Activated CD8-positive, alpha-beta memory T cell treated with anti-CD3 and anti-CD28 coated beads for 48 hours (primary cell): Measurements from ENCODE around the gene HNMT.
"Not testable (repeated sequence)": the region's sequence is repeated elsewhere in the genome, so short reads cannot be mapped to it uniquely, and the experiment has no call there.

Source experiments
- DNase-seq, 3 experiments: peaks; one replicate each; pipeline ENCODE4 v3.0.0-alpha.2; 2020; ENCODE audit warnings: low read depth in 2 of 3, low spot score in 2 of 3

The HNMT gene

GRCh38 chr2:137964066-137964858, at the start of gene HNMT:
TSS of gene HNMT (plus strand) at chr2:137964473. CDS start at chr2:137964492, 19 bp downstream.
- DNase-seq: no peak

GRCh38 chr2:137921105-137921880, 43.0 kb upstream of the HNMT start:
- no peak for DNase-seq

- not testable (repeated sequence) for DNase-seq
Observed at GRCh38 chr2:137922171-137922570, 42.1 kb upstream of the HNMT start.

- no peak for DNase-seq
Observed at GRCh38 chr2:137924019-137924418, 40.3 kb upstream of the HNMT start.

- no peak for DNase-seq
Observed at GRCh38 chr2:137925599-137925998, 38.7 kb upstream of the HNMT start.

- no peak for DNase-seq
Observed at GRCh38 chr2:137927846-137928245, 36.4 kb upstream of the HNMT start.

GRCh38 chr2:137928547-137929518, 35.4 kb upstream of the HNMT start:
- DNase-seq: no peak

GRCh38 chr2:137929519-137929916, 34.8 kb upstream of the HNMT start:
- no peak for DNase-seq

GRCh38 chr2:137930146-137930545, 34.1 kb upstream of the HNMT start:
- no peak for DNase-seq

GRCh38 chr2:137935591-137935990, 28.7 kb upstream of the HNMT start:
- no peak for DNase-seq

GRCh38 chr2:137937246-137937645, 27.0 kb upstream of the HNMT start:
- DNase-seq: no peak

GRCh38 chr2:137937778-137938177, 26.5 kb upstream of the HNMT start:
- no peak for DNase-seq

- no peak for DNase-seq
Observed at GRCh38 chr2:137938204-137938603, 26.1 kb upstream of the HNMT start.

GRCh38 chr2:137939026-137939425, 25.2 kb upstream of the HNMT start:
- no peak for DNase-seq

- DNase-seq: no peak
Observed at GRCh38 chr2:137940154-137940553, 24.1 kb upstream of the HNMT start.

GRCh38 chr2:137942037-137942832, 22.0 kb upstream of the HNMT start:
- no peak for DNase-seq

GRCh38 chr2:137942833-137943677, 21.2 kb upstream of the HNMT start:
- no peak for DNase-seq

GRCh38 chr2:137943678-137944347, 20.5 kb upstream of the HNMT start:
- no peak for DNase-seq

GRCh38 chr2:137944714-137945113, 19.6 kb upstream of the HNMT start:
- no peak for DNase-seq
